Ishikawa (cell line): ENCODE measurements around the gene CLPTM1L.

Experiments
- CEBPB ChIP-seq: IDR thresholded peaks from 2 replicates; pipeline ENCODE4 v1.6.1; 2012
- CREB1 ChIP-seq: IDR thresholded peaks from 2 replicates; pipeline ENCODE4 v1.6.1; 2012; ENCODE audit warnings: low read depth
- EGR1 ChIP-seq: IDR thresholded peaks from 2 replicates; pipeline ENCODE4 v1.6.1; 2012
- EP300 ChIP-seq: IDR thresholded peaks from 2 replicates; pipeline ENCODE4 v1.6.1; 2012; ENCODE audit warnings: borderline replicate concordance
- FOXM1 ChIP-seq: IDR thresholded peaks from 2 replicates; pipeline ENCODE4 v1.6.1; 2012; ENCODE audit warnings: low read depth, borderline replicate concordance
- NFIC ChIP-seq: IDR thresholded peaks from 2 replicates; pipeline ENCODE4 v1.6.1; 2012
- RAD21 ChIP-seq: IDR thresholded peaks from 2 replicates; pipeline ENCODE4 v1.6.1; 2012; ENCODE audit warnings: low read depth
- REST ChIP-seq: IDR thresholded peaks from 2 replicates; pipeline ENCODE4 v1.6.1; 2012; ENCODE audit warnings: low read depth, mild to moderate bottlenecking
- TAF1 ChIP-seq: IDR thresholded peaks from 2 replicates; pipeline ENCODE4 v1.6.1; 2012; ENCODE audit warnings: low read depth, mild to moderate bottlenecking
- TCF12 ChIP-seq: IDR thresholded peaks from 2 replicates; pipeline ENCODE4 v1.6.1; 2012; ENCODE audit warnings: low read depth
- TEAD4 ChIP-seq: IDR thresholded peaks from 2 replicates; pipeline ENCODE4 v1.6.1; 2012
- USF1 ChIP-seq: IDR thresholded peaks from 2 replicates; pipeline ENCODE4 v1.6.1; 2012
- YY1 ChIP-seq: IDR thresholded peaks from 2 replicates; pipeline ENCODE4 v1.6.1; 2012; ENCODE audit warnings: low read depth
- ZBTB7A ChIP-seq: IDR thresholded peaks from 2 replicates; pipeline ENCODE4 v1.6.1; 2012; ENCODE audit warnings: low read depth
- TF ChIP-seq, protein P1 (sequence below): IDR thresholded peaks from 2 replicates; pipeline ENCODE4 v1.6.1; 2012

Gene CLPTM1L

GRCh38 chr5:1378096-1378495 is 33.2 kb upstream of the CLPTM1L start:
- TF ChIP-seq EGR1 = no peak
- no peak for TF ChIP-seq TAF1
- TF ChIP-seq CREB1 = no peak
- no peak for TF ChIP-seq USF1
- TF ChIP-seq REST = no peak
- no peak for TF ChIP-seq NFIC
- TF ChIP-seq, protein P1, sequence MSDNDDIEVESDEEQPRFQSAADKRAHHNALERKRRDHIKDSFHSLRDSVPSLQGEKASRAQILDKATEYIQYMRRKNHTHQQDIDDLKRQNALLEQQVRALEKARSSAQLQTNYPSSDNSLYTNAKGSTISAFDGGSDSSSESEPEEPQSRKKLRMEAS = no peak
- TF ChIP-seq ZBTB7A = no peak
- TF ChIP-seq FOXM1 = no peak
- TF ChIP-seq TEAD4 = no peak

DNA sequence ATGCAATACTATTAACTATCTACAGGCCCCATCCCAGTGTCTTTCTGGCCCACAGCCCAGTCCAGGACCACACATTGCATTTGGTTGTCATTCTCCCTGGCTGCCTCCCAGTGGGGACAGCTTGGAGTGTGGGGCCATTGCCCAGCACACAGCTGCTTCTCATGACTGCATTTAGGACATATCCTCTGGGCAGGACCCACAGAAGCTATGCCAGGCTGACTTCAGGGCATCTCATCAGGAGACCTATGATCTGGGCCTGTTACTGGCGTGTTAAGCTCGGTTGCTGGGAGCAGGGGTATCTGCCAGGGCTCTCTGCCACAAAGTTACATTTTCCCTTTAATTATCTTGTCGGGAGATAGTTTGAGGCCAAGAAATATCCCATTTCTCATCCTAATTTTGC is 32.1 kb upstream of the CLPTM1L start:
- TF ChIP-seq FOXM1 (no peak), ZBTB7A (no peak), TCF12 (no peak), RAD21 (no peak), EGR1 (no peak), USF1 (no peak), YY1 (no peak), EP300 (no peak), CEBPB (no peak), CREB1 (no peak), NFIC (no peak), REST (no peak), TAF1 (no peak), TEAD4 (no peak)
- TF ChIP-seq, protein P1 = no peak

DNA sequence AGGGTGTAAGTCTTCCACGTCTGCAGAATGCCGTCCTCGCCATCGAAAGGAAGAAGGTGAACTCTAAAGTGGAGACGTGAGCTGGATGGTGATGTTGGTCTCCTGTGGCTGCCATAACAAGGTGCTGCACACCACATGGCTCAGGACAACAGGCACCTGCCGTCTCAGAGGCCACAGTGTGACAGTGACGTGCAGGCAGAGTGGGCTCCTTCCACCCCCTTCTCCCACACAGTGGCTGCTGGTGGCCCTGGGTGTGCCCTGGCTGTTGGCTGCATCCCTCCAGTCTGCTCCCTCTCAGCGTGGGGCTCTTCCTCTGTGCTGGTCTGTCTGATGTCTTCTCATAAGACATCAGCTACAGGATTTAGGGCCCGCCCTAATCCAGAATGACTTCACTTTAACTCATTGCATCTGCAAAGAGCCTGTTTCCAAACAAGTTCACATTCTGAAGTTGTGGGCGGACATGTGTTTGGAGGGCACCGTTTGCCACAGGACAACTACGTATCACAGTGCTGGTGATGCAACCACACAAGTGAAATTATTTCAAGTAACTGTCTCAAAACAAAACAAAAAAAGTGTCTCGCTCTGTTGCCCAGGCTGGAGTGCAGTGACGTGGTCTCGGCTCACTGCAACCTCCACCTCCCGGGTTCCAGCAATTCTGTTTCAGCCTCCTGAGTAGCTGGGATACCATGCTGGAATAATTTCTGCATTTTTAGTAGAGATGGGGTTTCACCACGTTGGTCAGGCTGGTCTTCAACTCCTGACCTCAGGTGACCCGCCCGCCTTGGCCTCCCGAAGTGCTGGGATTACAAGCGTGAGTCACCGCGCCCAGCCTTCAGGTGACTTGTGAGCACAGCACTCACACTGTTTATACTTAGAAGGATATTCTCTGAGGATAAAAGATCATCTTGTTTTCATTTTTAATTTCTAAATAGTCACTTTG is 31.2 kb upstream of the CLPTM1L start:
- no peak for TF ChIP-seq TEAD4
- TF ChIP-seq REST = no peak
- TF ChIP-seq EGR1 = no peak
- no peak for TF ChIP-seq EP300
- no peak for TF ChIP-seq RAD21
- no peak for TF ChIP-seq FOXM1
- TF ChIP-seq TAF1 = no peak
- TF ChIP-seq USF1 = no peak
- no peak for TF ChIP-seq TCF12
- no peak for TF ChIP-seq CEBPB
- no peak for TF ChIP-seq CREB1
- TF ChIP-seq, protein P1 = no peak
- no peak for TF ChIP-seq ZBTB7A
- TF ChIP-seq NFIC = no peak
- no peak for TF ChIP-seq YY1
